ENCODE data around the gene SLC2A2.

GRCh38 chr3:170967126-170967525 lies 59.4 kb downstream of the SLC2A2 start:
- no peak for TF ChIP-seq EZH2 (IDR thresholded peaks at IDR 0.05; ENCODE audit: insufficient read depth, poor library complexity, severe bottlenecking)
- no peak for TF ChIP-seq EZH2phosphoT487 (IDR thresholded peaks at IDR 0.05; ENCODE audit: insufficient read depth, low read depth)

Measured in GM23248 (cell line).